HL-60/S4 treated with phorbol 12-myristate 13-acetate at 8.2 ng/mL for 4 days and 3 days (cell line): ENCODE data around the gene CNOT10.

Source experiments
- in situ Hi-C: fragments of 300-500 bp; cut with MboI; formaldehyde crosslinking; loops from 2 replicates; pipeline ENCODE4 v1.15.0; 2022; ENCODE audit warnings: low sequenced_read_pairs

Gene CNOT10, protein sequence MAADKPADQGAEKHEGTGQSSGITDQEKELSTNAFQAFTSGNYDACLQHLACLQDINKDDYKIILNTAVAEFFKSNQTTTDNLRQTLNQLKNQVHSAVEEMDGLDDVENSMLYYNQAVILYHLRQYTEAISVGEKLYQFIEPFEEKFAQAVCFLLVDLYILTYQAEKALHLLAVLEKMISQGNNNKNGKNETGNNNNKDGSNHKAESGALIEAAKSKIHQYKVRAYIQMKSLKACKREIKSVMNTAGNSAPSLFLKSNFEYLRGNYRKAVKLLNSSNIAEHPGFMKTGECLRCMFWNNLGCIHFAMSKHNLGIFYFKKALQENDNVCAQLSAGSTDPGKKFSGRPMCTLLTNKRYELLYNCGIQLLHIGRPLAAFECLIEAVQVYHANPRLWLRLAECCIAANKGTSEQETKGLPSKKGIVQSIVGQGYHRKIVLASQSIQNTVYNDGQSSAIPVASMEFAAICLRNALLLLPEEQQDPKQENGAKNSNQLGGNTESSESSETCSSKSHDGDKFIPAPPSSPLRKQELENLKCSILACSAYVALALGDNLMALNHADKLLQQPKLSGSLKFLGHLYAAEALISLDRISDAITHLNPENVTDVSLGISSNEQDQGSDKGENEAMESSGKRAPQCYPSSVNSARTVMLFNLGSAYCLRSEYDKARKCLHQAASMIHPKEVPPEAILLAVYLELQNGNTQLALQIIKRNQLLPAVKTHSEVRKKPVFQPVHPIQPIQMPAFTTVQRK

DNA sequence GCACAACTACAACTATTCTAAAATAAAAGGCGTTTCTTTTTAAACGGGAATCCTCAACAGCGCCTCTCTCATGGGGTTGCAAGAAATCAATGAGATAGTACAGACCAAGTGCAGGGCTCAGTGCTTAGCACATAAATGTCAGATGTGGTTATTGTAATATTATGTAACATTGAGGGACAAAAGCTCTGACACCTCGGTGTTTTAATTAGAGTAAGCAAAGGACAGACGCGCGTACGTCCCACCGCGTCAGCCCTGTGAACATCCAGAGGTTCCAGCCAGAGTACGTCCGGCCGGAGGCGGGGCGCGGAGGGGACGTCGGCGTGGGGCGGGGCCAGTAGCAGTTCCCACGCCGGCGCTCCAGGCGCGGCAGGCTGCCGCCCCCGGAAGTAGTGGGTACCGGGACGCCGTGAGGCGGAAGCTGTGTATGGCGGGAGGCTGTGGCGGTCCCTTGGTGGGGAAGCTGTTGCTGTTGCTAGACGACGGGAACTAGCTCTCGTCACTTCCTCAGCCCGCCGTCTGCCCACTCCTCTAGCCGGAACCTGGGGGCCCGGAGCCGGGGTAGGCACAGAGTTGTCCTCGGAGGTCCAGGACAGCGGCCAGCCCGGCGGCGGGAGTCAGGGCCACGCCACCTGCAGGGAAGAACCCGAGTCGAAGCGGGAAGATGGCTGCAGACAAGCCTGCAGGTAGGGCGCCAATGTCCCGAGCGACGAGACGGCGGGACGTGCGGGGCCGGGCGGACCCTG is at the start of gene CNOT10:
Gene CNOT10 (plus strand): TSS at position 389 of the 743 bp plus-strand sequence. CDS start 273 bp downstream, at position 662.
- in situ Hi-C loops, result no loop called here

DNA sequence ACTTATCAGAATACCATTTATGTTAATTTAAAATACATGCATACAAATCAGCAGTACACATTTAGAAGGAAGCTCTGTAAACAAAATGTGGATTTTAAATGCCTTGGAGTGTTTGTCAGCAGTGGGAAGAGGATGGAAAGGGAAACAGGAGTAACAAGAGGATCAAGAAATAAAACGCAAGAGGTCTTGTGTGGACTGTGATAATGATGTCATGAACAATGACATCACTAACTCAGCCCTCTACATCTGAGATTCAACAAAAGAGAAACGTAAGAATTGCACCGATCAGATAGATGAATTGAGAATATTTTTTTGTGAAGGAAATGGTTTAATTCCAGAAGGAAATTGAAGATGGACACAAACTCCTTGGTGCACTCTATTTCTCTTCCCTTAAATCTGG is 44.0 kb upstream of the CNOT10 start:
- in situ Hi-C loops, result no loop called here

DNA sequence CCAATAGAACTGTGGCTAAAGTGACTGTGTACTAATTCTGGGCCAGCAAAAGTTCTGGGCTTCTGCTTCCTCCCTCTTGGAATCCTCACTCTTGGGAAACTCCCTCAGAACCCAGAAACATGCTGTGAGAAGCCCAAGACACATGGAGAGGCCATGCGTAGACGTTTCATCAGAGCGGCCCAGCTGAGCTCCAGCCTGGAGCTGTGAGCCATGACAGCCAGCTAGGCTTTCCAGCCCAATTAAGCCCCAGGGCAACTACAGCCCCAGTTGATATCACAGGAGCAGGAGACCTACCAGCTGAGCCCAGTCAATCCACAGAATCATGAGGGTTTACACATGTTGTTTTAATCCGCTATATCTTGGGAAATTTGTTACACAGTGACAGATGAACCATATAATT is 43.6 kb upstream of the CNOT10 start:
- in situ Hi-C loops, result no loop called here

DNA sequence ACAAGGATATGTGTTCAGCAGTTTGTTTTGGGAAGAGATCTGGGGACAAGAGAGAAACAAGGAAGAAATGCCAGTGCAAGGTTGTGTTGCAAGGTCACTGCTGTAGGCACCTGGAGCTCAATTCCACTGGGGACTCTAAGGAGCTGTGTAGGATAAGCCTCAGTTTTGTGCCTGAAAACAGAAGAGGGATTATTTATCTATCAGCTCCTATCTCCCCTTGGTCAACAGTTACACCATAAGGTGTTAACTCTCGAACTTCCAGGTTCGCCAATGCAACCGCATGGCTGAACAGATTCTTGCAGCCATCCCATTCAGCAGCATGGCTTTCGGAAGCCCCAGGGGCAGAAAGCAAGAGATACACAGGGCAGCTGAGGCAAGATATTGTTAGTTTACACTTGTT is 41.6 kb upstream of the CNOT10 start:
- in situ Hi-C loops, result no loop called here

DNA sequence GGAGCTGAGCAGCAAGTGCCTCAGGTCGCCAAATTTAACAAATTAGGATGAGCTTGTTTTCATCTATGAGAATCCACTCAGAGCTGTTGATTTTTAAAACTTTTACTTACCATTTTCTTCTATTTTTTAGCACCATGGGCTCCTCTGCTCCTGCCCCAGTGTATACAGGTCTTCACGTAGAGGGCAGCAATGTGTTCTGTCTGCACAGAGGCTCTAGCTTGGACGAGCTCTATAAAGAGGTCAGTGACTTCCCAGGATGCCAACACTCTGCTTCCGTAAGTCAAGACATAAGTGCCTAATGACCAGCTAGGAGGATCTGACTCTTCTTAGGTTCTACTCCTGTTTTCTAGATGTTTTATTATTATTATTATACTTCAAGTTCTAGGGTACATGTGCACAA is 41.2 kb upstream of the CNOT10 start:
- in situ Hi-C loops, result no loop called here

DNA sequence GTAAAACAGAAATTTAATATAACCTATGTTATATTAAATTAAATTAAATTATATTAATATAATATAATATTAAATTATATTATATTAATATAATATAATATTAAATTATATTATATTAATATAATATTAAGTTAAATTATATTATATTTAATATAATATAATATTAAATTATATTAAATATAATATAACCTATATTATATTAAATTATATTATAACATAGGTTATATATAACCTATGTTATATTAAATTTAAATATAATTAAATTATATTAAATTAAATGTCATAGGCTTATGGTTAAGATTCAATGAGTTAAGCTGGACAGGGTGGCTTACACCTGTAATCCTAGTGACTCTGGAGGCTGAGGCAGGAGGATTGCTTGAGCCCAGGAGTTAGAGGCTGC is 40.6 kb upstream of the CNOT10 start:
- in situ Hi-C loops, result no loop called here

DNA sequence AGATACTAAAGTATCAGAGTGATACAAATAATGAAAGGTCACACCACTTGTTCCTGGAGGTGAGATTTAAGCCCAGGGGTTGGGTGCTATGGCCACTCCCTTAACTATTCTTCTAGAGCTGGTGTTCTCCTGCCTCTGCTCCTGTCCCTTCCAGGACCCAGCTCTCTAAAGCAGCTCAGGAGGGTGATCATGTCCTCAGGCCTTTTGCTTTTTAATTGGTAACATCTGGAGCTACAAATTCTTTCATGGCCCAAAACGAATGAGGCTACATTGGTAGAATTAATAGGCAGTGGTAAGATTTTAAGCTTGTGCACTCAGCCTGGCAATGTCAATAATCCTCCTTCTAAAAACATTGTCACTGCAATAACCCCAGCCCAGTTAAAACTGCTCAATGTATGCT is 38.2 kb upstream of the CNOT10 start:
- in situ Hi-C loops, result no loop called here

DNA sequence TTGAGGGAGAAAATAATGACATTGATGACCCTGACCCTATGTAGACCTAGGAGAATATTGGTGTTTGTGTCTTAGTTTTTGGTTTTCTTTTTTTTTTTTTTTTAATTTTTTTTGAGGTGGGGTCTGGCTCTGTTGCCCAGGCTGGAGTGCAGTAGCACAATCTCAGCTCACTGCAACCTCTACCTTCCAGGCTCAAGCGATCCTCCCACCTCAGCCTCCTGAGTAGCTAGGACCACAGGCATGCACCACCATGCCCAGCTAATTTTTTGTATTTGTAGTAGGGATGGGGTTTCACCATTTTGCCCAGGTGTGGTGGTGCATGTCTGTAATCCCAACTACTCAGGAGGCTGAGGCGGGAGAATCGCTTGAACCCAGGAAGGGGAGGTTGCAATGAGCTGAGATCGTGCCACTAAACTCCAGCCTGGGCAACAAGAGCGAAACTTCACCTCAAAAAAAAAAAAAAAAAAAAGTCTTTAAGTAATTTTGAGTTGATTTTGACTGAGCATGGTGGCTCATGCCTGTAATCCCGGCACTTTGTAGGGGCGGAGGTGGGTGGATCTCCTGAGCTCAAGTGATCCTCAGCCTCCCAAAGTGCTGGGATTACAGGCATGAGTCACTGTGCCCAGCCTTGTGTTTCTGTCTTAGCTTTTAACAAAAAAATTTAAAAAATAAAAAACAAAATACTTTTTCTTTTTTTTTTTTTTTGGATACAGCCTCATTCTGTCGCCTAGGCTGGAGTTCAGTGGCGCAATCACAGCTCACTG is 32.5 kb upstream of the CNOT10 start:
- in situ Hi-C loops, result loop anchor here (25.0 kb wide), 1 partner anchor 140 kb away; the partner anchor contains the start of gene CMTM6

DNA sequence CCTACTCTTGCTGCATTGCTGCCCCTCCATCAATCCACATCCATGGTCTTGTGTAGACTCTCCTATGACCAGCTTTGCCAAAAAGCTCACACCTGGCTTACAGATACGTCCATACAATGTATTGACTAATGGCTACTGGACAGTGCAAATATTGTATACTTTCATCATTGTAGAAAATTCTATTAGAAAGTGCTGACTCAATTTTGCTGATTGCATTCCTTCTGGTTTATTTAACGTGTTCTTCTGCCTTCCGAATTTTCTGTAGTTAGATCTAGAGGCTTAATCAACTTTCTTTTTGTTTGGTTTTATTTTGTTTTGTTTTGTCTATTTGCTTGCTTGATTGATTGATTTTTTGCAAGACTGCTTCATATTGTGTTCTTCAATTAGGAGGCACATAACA is 29.8 kb upstream of the CNOT10 start:
- in situ Hi-C loops, result loop anchor here (25.0 kb wide), 1 partner anchor 143 kb away; the partner anchor contains the start of gene CMTM6

DNA sequence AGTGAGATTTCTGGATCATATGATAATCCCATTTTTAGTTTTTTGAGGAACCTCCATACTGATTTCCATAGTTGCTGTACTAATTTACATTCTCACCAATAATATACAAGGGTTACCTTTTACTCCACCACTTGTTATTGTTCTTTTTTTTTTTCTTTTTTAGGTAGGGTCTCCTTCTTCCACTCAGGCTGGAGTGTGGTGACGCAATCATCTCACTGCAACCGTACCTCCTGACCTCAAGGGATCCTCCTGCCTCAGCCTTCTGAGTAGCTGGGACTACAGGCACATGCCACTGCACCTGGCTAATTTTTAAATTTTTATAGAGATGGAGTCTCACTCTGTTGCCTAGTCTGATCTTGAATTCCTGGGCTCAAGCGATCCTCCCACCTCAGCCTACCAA is 24.4 kb upstream of the CNOT10 start:
- in situ Hi-C loops, result loop anchor here (25.0 kb wide), 1 partner anchor 148 kb away; the partner anchor contains the start of gene CMTM6

DNA sequence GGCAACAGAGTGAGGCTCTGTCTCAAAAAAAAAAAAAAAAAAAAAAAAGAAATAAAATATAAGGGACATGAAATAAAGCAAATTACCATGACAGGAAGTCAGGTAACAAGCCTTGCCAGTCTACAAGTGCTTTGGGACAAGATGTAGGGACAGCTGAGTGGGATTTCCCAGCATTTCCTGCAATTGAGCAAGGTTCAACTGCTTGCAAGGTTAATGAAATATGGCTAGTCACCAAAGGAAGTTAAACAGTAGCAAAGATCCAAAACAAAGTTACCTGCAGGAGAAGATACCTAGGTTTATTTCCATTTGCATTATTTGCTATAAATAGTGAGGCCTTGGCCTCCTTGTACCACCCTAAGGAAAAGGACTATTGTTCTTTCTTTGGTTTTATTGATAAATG is 22.3 kb upstream of the CNOT10 start:
- in situ Hi-C loops, result loop anchor here (25.0 kb wide), 1 partner anchor 150 kb away; the partner anchor contains the start of gene CMTM6

DNA sequence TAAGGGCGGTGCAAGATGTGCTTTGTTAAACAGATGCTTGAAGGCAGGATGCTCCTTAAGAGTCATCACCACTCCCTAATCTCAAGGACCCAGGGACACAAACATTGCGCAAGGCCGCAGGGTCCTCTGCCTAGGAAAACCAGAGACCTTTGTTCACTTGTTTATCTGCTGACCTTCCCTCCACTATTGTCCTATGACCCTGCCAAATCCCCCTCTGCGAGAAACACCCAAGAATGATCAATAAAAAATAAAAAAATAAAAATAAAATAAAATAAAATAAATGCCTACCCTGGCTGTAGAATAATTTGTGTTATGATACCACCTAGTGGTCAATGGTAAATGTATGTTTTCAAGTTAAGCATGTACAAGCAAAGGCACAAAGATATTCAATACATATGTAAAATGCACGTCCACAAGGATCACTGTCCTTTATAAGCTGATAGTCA is 20.3 kb upstream of the CNOT10 start:
- in situ Hi-C loops, result loop anchor here (25.0 kb wide), 1 partner anchor 152 kb away; the partner anchor contains the start of gene CMTM6

DNA sequence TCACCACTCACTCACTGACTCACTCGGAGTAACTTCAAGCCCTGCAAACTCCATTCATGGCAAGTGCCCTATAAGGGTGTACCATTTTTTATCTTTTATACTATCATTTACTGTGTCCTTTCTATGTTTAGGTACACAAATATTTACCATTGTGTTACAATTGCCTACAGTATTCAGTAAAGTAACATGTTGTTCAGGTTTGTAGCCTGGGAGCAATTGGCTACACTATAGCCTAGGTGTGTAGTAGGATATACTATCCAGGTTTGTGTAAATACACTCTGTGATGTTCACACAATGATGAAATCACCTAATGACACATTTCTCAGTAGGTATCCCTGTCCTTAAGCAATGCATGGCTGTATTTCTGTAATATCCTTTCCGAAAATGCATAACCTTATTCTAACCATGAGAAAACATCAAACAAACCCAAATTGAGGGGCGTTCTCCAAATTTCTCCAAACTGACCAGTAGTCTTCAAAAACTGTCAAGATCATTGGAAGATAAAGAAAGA is 17.9 kb upstream of the CNOT10 start:
- in situ Hi-C loops, result loop anchor here (25.0 kb wide), 1 partner anchor 155 kb away; the partner anchor contains the start of gene CMTM6

DNA sequence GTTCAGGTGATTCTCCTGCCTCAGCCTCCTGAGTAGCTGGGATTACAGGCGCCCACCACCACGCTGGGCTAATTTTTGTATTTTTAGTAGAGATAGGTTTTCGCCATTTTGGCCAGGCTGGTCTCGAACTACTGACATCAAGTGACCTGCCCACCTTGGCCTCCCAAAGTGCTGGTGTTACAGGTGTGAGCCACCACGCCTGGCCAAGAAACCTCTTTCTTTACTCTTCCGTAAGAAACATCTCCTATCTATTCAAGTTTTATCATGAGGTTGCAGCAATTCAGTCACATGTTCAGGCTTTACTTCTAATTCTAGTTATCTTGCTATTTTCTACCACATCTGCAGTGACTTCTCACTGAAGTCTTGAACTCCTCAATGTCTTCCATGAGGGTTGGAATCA is 15.8 kb upstream of the CNOT10 start:
- in situ Hi-C loops, result loop anchor here (25.0 kb wide), 1 partner anchor 157 kb away; the partner anchor contains the start of gene CMTM6

DNA sequence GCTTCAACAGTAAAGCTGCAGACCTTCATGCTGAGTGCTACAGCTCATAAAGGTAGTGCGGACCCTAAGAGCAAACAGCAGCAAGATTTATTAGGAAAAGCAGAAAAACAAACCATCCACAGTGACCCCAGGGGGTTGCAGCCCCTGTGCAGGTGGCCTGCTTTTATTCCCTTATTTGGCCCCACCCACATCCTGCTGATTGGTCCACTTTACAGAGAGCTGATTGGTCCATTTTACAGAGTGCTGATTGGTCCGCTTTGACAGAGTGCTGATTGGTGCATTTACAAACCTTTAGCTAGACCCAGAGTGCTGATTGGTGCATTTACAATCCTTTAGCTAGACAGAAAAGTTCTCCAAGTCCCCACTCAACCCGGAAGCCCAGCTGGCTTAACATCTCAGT is 11.3 kb upstream of the CNOT10 start:
- in situ Hi-C loops, result loop anchor here (25.0 kb wide), 1 partner anchor 161 kb away; the partner anchor contains the start of gene CMTM6

DNA sequence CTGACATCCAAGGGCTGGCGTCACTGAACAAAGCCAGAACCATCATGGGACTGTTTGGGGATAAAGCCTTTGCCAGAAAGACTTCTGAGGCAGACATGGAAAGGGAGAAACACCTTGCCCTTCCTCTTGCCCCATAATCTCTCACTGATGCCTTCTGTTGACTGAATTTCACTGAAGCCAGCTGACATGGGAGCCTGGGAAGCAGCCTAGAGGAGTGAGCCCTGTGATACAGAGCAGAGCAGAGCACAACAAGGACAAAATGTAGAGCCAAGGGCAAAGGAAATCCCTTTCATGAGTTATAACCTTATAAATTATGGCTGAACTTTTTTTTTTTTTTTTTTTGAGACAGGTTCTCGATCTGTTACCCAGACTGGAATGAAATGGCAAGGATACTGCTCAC is 9.8 kb upstream of the CNOT10 start:
- in situ Hi-C loops, result no loop called here

DNA sequence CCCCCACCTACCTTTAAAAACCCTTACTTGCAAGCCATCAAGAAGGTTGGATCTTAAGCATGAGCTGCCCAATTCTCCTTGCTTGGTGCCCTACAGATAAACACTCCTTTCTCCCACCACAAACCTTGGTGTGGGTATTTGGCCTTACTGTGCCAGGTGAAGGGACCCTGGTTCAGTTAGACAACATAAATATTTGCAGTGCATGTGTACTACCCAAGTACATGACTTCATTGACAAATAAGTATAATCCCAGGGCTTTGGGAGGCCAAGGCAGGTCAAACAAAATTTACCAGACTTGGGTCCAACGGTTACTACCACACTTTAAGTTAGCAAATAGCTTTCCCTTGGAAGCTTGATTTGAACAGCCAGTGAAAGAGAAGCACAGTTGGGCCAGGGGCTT is 9.3 kb upstream of the CNOT10 start:
- in situ Hi-C loops, result no loop called here

DNA sequence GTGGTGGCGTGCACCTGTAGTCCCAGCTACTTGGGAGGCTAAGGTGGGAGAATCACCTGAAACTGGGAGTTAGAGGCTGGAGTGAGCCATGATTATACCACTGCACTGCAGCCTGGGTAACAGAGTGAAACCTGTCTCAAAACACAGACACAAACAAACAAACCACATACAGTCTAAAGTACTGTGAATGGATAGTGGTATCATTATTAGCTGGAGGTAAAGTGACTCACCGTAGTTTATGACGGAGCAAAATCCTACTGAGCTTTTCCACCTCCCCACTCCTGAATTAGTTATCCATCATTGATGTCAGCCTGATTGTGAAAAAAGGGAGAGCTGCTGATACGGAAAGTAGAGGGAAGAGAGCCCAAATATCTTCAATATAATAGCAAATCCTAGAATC is 3.2 kb upstream of the CNOT10 start:
- in situ Hi-C loops, result no loop called here

DNA sequence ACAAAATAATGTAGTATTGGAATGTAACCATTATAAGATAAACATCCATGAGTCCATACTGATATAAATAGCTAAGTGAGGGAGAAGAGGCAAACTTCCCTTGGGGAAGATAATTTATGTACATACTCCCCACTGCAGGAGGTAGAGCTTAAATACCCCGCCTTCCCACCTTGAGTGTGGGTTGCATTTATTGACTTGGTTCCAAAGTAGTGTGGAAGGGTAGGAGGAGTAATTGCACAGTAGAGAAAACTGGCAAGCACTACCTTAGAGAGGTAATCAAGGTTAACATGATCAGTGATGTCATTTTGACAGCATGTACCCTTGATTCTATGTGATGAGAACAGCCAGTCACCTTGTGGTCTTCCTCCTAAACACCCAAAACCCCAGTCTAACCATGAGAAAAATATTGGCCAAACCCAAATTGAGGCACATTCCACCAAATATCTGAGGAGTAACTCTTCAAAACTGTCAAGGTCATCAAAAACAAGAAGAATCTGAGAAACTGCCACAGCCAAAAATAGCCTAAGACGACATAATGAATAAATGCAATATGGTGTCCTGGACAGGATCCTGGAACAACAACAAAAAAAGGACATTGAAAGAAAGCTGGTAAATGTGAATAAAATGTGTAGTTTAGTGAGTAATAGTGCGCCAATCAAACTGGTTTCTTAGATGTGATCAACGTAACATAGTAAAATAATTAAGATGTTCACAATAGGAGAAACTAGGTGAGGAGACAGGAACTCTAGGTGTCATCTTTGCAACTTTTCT is 774 bp upstream of the CNOT10 start:
- in situ Hi-C loops, result no loop called here
